GM23338 (cell line): Measurements from ENCODE around the gene TOMM40. TPM values are rescaled to one million over a fixed set of nuclear protein-coding genes. Genes with fewer than 3 reads are reported as not detected.

Source experiments
- ATAC-seq: fragments of 200-7000 bp; cut with Tn5 transposase; 3 replicates; pipeline ENCODE4 v1.9.1; 2020
- DNase-seq: peaks from one replicate; pipeline ENCODE4 v3.0.0-alpha.2; 2015; ENCODE audit warnings: low spot score
- H2AFZ ChIP-seq: fragments of 200-600 bp; sonication (generic); 2 replicates; pipeline ENCODE4 v1.8.0; 2016; ENCODE audit warnings: antibody characterized with exemption, mild to moderate bottlenecking, moderate library complexity
- H3F3A ChIP-seq: fragments of 200-600 bp; sonication (generic); replicated peaks from 2 replicates; pipeline ENCODE4 v1.8.0; 2017; ENCODE audit warnings: antibody characterized with exemption, mixed run types, low read depth
- H3K27ac ChIP-seq: fragments of 200-600 bp; sonication (generic); 2 replicates; pipeline ENCODE4 v1.6.1; 2016; ENCODE audit warnings: low read depth
- H3K27me3 ChIP-seq: fragments of 200-600 bp; sonication (generic); 2 replicates; pipeline ENCODE4 v1.8.0; 2016; ENCODE audit warnings: mild to moderate bottlenecking, mixed run types, moderate library complexity; ENCODE audit not compliant: insufficient read depth
- H3K36me3 ChIP-seq: fragments of 200-600 bp; sonication (generic); 2 replicates; pipeline ENCODE4 v1.8.0; 2016; ENCODE audit warnings: mild to moderate bottlenecking; ENCODE audit not compliant: insufficient read depth
- H3K4me1 ChIP-seq: fragments of 200-600 bp; sonication (generic); 2 replicates; pipeline ENCODE4 v1.8.0; 2016; ENCODE audit warnings: mild to moderate bottlenecking, moderate library complexity; ENCODE audit not compliant: insufficient read depth
- H3K4me2 ChIP-seq: fragments of 200-600 bp; sonication (generic); 2 replicates; pipeline ENCODE4 v1.7.1; 2017; ENCODE audit warnings: mixed run types
- H3K4me3 ChIP-seq: fragments of 200-600 bp; sonication (generic); 2 replicates; pipeline ENCODE4 v1.6.1; 2016; ENCODE audit warnings: mixed run types
- H3K79me2 ChIP-seq: fragments of 200-600 bp; sonication (generic); replicated peaks from 2 replicates; pipeline ENCODE4 v1.8.0; 2017; ENCODE audit warnings: mild to moderate bottlenecking; ENCODE audit not compliant: insufficient read depth
- H3K9me2 ChIP-seq: fragments of 200-600 bp; sonication (generic); 2 replicates; pipeline ENCODE4 v1.8.0; 2017; ENCODE audit not compliant: insufficient read depth
- H4K20me1 ChIP-seq: fragments of 200-600 bp; sonication (generic); replicated peaks from 2 replicates; pipeline ENCODE4 v1.8.0; 2017; ENCODE audit warnings: mild to moderate bottlenecking; ENCODE audit not compliant: insufficient read depth
- H3K27ac Mint-ChIP-seq: 2 replicates; pipeline ENCODE4 v1.8.0; 2020; ENCODE audit warnings: inconsistent platforms, mild to moderate bottlenecking, moderate library complexity, mixed read lengths
- H3K27me3 Mint-ChIP-seq: 3 replicates; pipeline ENCODE4 v1.8.0; 2022; ENCODE audit warnings: low read depth, mild to moderate bottlenecking, moderate library complexity, mixed read lengths, inconsistent platforms; ENCODE audit not compliant: insufficient read depth, poor library complexity
- H3K36me3 Mint-ChIP-seq: 3 replicates; pipeline ENCODE4 v1.8.0; 2021; ENCODE audit warnings: low read depth, mild to moderate bottlenecking, inconsistent platforms, moderate library complexity, mixed read lengths
- H3K4me1 Mint-ChIP-seq: 3 replicates; pipeline ENCODE4 v1.8.0; 2020; ENCODE audit warnings: mild to moderate bottlenecking, inconsistent platforms, mixed read lengths
- H3K4me3 Mint-ChIP-seq: 3 replicates; pipeline ENCODE4 v1.8.0; 2021; ENCODE audit warnings: moderate library complexity, mild to moderate bottlenecking, inconsistent platforms, mixed read lengths
- H3K9me3 Mint-ChIP-seq: 3 replicates; pipeline ENCODE4 v1.8.0; 2020; ENCODE audit warnings: moderate library complexity, mild to moderate bottlenecking, inconsistent platforms, mixed read lengths
- EZH2 ChIP-seq: fragments of 200-600 bp; sonication (generic); IDR thresholded peaks from one replicate; pipeline ENCODE4 v1.8.0; 2017; ENCODE audit warnings: antibody characterized with exemption, mild to moderate bottlenecking, low read depth; ENCODE audit not compliant: unreplicated experiment
- STAT1 ChIP-seq: IDR thresholded peaks from one replicate; pipeline ENCODE4 v1.6.1; 2016; ENCODE audit warnings: antibody characterized with exemption; ENCODE audit not compliant: unreplicated experiment
- ZNF114 ChIP-seq: fragments of 250-450 bp; sonication (Bioruptor Pico); IDR thresholded peaks from 2 replicates; pipeline ENCODE4 v1.5.0; 2020; ENCODE audit warnings: mild to moderate bottlenecking, moderate library complexity
- ZNF331 ChIP-seq: fragments of 250-450 bp; sonication (Bioruptor Pico); IDR thresholded peaks from 2 replicates; pipeline ENCODE4 v1.5.0; 2020; ENCODE audit warnings: low read depth, mild to moderate bottlenecking, moderate library complexity
- polyA plus RNA-seq: library from polyadenylated mRNA; unstranded; fragments of >200 nt; fragmentation: Nextera tagmentation; extraction: Ambion mirVana; gene quantifications from 2 replicates; pipeline ENCODE4 v1.2.1, GENCODE V29; 2016
- total RNA-seq: library from RNA; depleted of rRNA; stranded (reverse); fragments of >200 nt; shearing (Covaris generic); gene quantifications from 2 replicates; pipeline ENCODE4 v1.2.3, GENCODE V29; 2014
- TF ChIP-seq, protein P1 (sequence below): fragments of 250-450 bp; sonication (Bioruptor Pico); IDR thresholded peaks from 2 replicates; pipeline ENCODE4 v1.5.0; 2020; ENCODE audit warnings: mild to moderate bottlenecking, moderate library complexity
- TF ChIP-seq, protein P2 (sequence below): IDR thresholded peaks from one replicate; pipeline ENCODE4 v1.6.1; 2018; ENCODE audit warnings: antibody characterized with exemption; ENCODE audit not compliant: unreplicated experiment
- TF ChIP-seq, protein P3 (sequence below): IDR thresholded peaks from 2 replicates; pipeline ENCODE4 v1.6.1; 2016; ENCODE audit warnings: antibody characterized with exemption

TOMM40 gene
- total and polyA plus RNA-seq, 2 experiments from 2014 or later = 142 to 273 TPM

DNA sequence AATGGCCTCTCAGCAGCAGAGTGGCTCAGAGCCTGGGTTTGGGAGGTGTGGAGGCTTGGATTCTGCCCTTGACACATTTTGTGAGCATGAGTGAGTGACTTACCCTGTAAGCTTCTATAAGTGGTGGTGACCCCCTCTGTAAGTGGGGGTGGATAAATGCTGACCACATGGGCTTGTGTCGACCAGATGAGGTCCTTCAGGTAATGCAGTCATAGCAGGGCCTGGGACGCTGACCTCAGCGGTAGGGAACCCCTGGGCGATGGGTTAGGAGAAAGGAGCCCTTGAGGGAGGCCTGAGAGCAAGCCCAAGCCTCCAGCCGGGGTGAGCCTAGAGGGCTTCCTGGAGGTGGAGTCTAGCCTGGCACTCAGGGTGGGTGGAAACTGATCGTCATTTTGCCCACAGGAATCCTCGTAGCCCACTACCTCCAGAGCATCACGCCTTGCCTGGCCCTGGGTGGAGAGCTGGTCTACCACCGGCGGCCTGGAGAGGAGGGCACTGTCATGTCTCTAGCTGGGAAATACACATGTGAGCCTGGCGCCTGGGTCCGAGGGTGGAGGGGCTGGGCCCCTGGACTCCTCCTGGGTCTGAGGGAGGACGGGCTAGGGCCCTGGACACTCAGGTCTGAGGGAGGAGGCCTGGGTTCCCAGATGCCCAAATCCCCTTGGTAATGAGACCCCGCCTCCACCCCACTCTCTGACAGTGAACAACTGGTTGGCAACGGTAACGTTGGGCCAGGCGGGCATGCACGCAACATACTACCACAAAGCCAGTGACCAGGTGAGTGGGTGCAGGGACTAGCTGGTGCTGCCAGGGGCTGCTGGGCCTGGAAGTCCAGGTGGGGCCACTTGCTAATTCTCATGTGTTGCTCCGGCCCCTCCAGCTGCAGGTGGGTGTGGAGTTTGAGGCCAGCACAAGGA is 9.5 kb downstream of the TOMM40 start:
- Histone ChIP-seq H3K4me3 (no peak overlapping the region), H2AFZ (no peak overlapping the region), H3K9me2 (no peaks in the 10 kb centered on the region), H3K27ac (no peak overlapping the region), H3K4me1 (peaks cover 10% of the 10 kb centered on the region), H3K4me2 (no peak overlapping the region), H3K36me3 (peaks cover 30% of the 10 kb centered on the region), H3K79me2 (peaks cover 16% of the 10 kb centered on the region), H3K27me3 (no peaks in the 10 kb centered on the region), H3F3A (peaks cover 42% of the 10 kb centered on the region), H4K20me1 (peaks cover 13% of the 10 kb centered on the region)
- H3K9me3 Mint-ChIP-seq = peaks cover 2% of the 10 kb centered on the region; the same call in 1 of the 3 replicates
- H3K4me1 Mint-ChIP-seq = peaks cover 10% of the 10 kb centered on the region
- H3K27me3 Mint-ChIP-seq = peaks cover 29% of the 10 kb centered on the region
- TF ChIP-seq, protein P1, sequence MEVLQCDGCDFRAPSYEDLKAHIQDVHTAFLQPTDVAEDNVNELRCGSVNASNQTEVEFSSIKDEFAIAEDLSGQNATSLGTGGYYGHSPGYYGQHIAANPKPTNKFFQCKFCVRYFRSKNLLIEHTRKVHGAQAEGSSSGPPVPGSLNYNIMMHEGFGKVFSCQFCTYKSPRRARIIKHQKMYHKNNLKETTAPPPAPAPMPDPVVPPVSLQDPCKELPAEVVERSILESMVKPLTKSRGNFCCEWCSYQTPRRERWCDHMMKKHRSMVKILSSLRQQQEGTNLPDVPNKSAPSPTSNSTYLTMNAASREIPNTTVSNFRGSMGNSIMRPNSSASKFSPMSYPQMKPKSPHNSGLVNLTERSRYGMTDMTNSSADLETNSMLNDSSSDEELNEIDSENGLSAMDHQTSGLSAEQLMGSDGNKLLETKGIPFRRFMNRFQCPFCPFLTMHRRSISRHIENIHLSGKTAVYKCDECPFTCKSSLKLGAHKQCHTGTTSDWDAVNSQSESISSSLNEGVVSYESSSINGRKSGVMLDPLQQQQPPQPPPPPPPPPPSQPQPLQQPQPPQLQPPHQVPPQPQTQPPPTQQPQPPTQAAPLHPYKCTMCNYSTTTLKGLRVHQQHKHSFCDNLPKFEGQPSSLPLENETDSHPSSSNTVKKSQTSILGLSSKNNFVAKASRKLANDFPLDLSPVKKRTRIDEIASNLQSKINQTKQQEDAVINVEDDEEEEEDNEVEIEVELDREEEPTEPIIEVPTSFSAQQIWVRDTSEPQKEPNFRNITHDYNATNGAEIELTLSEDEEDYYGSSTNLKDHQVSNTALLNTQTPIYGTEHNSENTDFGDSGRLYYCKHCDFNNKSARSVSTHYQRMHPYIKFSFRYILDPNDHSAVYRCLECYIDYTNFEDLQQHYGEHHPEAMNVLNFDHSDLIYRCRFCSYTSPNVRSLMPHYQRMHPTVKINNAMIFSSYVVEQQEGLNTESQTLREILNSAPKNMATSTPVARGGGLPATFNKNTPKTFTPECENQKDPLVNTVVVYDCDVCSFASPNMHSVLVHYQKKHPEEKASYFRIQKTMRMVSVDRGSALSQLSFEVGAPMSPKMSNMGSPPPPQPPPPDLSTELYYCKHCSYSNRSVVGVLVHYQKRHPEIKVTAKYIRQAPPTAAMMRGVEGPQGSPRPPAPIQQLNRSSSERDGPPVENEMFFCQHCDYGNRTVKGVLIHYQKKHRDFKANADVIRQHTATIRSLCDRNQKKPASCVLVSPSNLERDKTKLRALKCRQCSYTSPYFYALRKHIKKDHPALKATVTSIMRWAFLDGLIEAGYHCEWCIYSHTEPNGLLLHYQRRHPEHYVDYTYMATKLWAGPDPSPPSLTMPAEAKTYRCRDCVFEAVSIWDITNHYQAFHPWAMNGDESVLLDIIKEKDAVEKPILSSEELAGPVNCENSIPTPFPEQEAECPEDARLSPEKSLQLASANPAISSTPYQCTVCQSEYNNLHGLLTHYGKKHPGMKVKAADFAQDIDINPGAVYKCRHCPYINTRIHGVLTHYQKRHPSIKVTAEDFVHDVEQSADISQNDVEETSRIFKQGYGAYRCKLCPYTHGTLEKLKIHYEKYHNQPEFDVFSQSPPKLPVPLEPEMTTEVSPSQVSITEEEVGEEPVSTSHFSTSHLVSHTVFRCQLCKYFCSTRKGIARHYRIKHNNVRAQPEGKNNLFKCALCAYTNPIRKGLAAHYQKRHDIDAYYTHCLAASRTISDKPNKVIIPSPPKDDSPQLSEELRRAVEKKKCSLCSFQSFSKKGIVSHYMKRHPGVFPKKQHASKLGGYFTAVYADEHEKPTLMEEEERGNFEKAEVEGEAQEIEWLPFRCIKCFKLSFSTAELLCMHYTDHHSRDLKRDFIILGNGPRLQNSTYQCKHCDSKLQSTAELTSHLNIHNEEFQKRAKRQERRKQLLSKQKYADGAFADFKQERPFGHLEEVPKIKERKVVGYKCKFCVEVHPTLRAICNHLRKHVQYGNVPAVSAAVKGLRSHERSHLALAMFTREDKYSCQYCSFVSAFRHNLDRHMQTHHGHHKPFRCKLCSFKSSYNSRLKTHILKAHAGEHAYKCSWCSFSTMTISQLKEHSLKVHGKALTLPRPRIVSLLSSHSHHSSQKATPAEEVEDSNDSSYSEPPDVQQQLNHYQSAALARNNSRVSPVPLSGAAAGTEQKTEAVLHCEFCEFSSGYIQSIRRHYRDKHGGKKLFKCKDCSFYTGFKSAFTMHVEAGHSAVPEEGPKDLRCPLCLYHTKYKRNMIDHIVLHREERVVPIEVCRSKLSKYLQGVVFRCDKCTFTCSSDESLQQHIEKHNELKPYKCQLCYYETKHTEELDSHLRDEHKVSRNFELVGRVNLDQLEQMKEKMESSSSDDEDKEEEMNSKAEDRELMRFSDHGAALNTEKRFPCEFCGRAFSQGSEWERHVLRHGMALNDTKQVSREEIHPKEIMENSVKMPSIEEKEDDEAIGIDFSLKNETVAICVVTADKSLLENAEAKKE (CRISPR knock-in tag) = no peak
- TF ChIP-seq, protein P2, sequence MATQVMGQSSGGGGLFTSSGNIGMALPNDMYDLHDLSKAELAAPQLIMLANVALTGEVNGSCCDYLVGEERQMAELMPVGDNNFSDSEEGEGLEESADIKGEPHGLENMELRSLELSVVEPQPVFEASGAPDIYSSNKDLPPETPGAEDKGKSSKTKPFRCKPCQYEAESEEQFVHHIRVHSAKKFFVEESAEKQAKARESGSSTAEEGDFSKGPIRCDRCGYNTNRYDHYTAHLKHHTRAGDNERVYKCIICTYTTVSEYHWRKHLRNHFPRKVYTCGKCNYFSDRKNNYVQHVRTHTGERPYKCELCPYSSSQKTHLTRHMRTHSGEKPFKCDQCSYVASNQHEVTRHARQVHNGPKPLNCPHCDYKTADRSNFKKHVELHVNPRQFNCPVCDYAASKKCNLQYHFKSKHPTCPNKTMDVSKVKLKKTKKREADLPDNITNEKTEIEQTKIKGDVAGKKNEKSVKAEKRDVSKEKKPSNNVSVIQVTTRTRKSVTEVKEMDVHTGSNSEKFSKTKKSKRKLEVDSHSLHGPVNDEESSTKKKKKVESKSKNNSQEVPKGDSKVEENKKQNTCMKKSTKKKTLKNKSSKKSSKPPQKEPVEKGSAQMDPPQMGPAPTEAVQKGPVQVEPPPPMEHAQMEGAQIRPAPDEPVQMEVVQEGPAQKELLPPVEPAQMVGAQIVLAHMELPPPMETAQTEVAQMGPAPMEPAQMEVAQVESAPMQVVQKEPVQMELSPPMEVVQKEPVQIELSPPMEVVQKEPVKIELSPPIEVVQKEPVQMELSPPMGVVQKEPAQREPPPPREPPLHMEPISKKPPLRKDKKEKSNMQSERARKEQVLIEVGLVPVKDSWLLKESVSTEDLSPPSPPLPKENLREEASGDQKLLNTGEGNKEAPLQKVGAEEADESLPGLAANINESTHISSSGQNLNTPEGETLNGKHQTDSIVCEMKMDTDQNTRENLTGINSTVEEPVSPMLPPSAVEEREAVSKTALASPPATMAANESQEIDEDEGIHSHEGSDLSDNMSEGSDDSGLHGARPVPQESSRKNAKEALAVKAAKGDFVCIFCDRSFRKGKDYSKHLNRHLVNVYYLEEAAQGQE = no peak
- TF ChIP-seq ZNF114 (no peak), EZH2 (no peak), ZNF331 (CRISPR knock-in tag) (no peak), STAT1 (no peak)
- TF ChIP-seq, protein P3, sequence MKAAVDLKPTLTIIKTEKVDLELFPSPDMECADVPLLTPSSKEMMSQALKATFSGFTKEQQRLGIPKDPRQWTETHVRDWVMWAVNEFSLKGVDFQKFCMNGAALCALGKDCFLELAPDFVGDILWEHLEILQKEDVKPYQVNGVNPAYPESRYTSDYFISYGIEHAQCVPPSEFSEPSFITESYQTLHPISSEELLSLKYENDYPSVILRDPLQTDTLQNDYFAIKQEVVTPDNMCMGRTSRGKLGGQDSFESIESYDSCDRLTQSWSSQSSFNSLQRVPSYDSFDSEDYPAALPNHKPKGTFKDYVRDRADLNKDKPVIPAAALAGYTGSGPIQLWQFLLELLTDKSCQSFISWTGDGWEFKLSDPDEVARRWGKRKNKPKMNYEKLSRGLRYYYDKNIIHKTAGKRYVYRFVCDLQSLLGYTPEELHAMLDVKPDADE = no peak
- H3K4me3 Mint-ChIP-seq = no peak overlapping the region
- H3K27ac Mint-ChIP-seq = no peak overlapping the region
- peaks cover 76% of the 10 kb centered on the region for H3K36me3 Mint-ChIP-seq
- ATAC-seq = no peak
- no peak for DNase-seq
